BLaER1 treated with 17β-estradiol and CSF1 and Interleukin-3, amounts not matched to agents 10 nM and 100 nM (cell line): ENCODE measurements around the gene ADAP2.
"Not testable (repeated sequence)": the region's sequence is repeated elsewhere in the genome, so short reads cannot be mapped to it uniquely, and the experiment has no call there.

Source experiments
- H3K27ac ChIP-seq, 11 experiments: shearing (Covaris generic); formaldehyde crosslinking; 2 replicates each; pipeline ENCODE4 v1.8.1; 2022
- H3K27me3 ChIP-seq, 11 experiments: shearing (Covaris generic); formaldehyde crosslinking; 2 replicates each; pipeline ENCODE4 v1.8.1; 2022
- H3K36me3 ChIP-seq, 11 experiments: shearing (Covaris generic); formaldehyde crosslinking; 2 replicates each; pipeline ENCODE4 v1.8.1; 2022
- H3K4me1 ChIP-seq, 10 experiments: shearing (Covaris generic); formaldehyde crosslinking; 2 replicates each; pipeline ENCODE4 v1.8.1; 2022
- H3K4me2 ChIP-seq, 11 experiments: shearing (Covaris generic); formaldehyde crosslinking; 2 replicates each; pipeline ENCODE4 v1.8.1; 2022
- H3K4me3 ChIP-seq, 10 experiments: shearing (Covaris generic); formaldehyde crosslinking; 2 replicates each; pipeline ENCODE4 v1.8.1; 2022
- H3K9ac ChIP-seq, 11 experiments: shearing (Covaris generic); formaldehyde crosslinking; 2 replicates each; pipeline ENCODE4 v1.8.1; 2022
- H3K9me3 ChIP-seq, 11 experiments: shearing (Covaris generic); formaldehyde crosslinking; replicated peaks in 1 of 11; 2 replicates each; pipeline ENCODE4 v1.8.1; 2022
- H4K20me1 ChIP-seq, 11 experiments: shearing (Covaris generic); formaldehyde crosslinking; 2 replicates each; pipeline ENCODE4 v1.8.1; 2022
- Cebpa-rat ChIP-seq, 11 experiments: shearing (Covaris generic); IDR thresholded peaks; 2 replicates each; pipeline ENCODE4 v1.8.1; 2022

ADAP2 gene

DNA sequence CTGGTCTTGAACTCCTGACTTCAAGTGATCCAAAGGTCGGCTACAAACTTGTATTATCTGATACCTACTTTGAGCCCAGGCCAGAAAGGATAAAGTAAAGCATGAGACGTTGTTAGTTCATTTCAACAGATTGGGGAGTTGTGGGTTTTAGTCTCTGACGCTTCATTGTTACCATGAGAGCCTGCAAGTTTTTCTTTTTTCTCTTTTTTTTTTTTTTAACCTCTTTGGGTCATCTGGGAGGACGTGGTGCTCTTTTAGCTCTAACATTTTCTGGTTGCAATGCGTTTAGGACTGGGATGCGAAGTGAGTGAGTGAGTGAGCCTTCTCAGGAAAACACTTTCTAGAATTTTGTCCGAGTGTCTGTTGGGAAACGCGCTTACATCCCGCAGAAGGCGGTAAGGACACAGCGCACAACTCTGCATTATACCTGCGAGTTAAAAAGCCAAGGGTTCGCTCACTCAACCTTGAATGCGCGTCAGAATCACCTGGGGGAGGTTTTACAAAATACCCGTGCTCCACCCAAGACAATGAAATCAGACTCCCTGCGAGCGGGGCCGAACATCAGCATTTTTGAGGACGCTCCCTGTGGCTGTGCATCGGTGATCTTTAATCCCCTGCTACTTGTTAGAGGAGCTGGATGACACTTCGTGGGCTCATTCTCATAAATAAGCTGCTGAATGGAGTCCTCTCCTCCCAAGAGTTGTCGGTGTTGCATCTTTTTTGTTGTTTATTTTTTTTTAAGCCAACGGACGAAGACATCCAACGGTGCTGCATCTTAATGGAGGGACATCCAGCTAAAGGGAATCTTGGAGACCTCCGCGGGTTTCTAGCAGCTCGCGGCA, 48.5 kb downstream of the ADAP2 start:
- H4K20me1 ChIP-seq, result no peaks in the 10 kb centered on the region
- H3K27me3 ChIP-seq, result no peaks in the 10 kb centered on the region
- peaks cover 27 to 75% (median 45%) of the 10 kb centered on the region in 10 experiments for H3K4me1 ChIP-seq
- peak overlapping the region; percentile 81 to 98 (median 91) for H3K4me2 ChIP-seq
- peaks cover 19 to 46% (median 30%) of the 10 kb centered on the region in 11 experiments for H3K36me3 ChIP-seq
- peaks cover 22 to 34% (median 29%) of the 10 kb centered on the region in 11 experiments for H3K9me3 ChIP-seq
- TF ChIP-seq Cebpa-rat (IDR thresholded peaks at IDR 0.05), result no peak
- peak overlapping the region; percentile 95 to 100 (median 97) for H3K27ac ChIP-seq
- peak overlapping the region; percentile 68 to 87 (median 74) for H3K4me3 ChIP-seq
- H3K9ac ChIP-seq, result peak overlapping the region; percentile 94 to 100 (median 97)

DNA sequence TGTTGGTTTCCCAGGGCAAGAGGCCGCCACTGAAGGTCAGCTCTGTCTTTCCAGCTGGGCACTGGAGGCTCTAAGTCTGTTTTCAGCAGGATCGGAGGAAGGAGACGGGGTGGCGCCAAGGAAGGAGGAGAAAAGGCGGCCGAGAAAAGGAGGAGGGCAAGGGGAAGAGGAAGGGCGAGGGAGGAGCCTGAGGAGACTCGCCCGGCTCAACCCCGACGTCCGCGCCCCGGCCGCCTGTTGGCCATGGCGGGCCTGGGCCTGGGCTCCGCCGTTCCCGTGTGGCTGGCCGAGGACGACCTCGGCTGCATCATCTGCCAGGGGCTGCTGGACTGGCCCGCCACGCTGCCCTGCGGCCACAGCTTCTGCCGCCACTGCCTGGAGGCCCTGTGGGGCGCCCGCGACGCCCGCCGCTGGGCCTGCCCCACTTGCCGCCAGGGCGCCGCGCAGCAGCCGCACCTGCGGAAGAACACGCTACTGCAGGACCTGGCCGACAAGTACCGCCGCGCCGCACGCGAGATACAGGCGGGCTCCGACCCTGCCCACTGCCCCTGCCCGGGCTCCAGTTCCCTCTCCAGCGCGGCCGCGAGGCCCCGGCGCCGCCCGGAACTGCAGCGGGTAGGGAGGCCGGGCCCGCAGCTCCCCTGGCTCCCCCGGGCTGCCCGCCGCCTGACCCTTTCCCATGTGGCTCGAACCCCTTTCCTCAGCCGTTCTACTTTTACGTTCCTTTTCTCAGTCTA, 49.3 kb downstream of the ADAP2 start, which contains the start of gene RNF135:
Gene RNF135 (plus strand): TSS at position 209 of the 737 bp plus-strand sequence. CDS start 35 bp downstream, at position 244.
- H3K27me3 ChIP-seq, result no peaks in the 10 kb centered on the region
- peaks cover 26 to 47% (median 38%) of the 10 kb centered on the region in 11 experiments for H3K36me3 ChIP-seq
- H3K9me3 ChIP-seq, result peaks cover 30 to 42% (median 37%) of the 10 kb centered on the region in 11 experiments
- peak within 1 kb of the TSS; percentile 68 to 87 (median 74) for H3K4me3 ChIP-seq
- peak within 1 kb of the TSS; percentile 95 to 100 (median 97) for H3K27ac ChIP-seq
- TF ChIP-seq Cebpa-rat (IDR thresholded peaks at IDR 0.05), result no peak
- H3K4me1 ChIP-seq, result peaks cover 27 to 74% (median 45%) of the 10 kb centered on the region in 10 experiments
- H4K20me1 ChIP-seq, result no peaks in the 10 kb centered on the region
- peak within 1 kb of the TSS; percentile 81 to 98 (median 91) for H3K4me2 ChIP-seq
- peak within 1 kb of the TSS; percentile 94 to 100 (median 97) for H3K9ac ChIP-seq

DNA sequence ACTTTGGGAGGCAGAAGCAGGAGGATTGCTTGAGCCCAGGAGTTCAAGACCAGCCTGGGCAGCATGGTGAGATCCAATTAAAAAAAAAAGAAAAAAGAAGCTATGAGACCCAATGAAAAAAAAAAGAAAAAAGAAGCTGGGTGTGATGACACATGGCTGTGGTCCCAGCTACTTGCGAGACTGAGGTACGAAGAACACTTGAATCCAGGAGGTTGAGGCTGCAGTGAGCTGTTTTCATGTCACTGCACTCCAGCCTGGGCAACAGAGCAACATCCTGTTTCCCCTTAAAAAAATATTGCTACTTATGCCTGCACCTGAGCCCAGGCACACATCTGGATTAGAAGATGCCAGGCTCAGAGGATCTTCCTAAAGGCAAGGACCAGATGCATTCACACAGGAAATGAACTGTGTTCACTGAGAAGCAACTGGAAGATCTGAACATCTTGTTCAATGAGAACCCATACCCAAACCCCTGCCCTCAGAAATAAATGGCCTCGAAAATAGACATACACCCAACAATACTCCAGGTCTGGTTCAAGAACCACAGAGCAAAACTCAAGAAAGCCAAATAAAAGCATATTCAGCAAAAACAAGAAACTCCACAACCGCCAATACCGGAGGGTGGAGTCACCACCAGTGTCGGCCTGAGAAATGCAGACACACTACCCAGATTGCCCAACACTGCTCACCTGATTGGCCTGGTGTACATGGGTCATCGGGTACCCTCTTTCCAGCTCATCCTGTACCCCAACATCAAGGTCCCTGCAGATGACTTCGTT, 53.5 kb downstream of the ADAP2 start:
- no peak overlapping the region for H3K9ac ChIP-seq
- no peak for TF ChIP-seq Cebpa-rat (IDR thresholded peaks at IDR 0.05)
- peaks cover 36 to 63% (median 48%) of the 10 kb centered on the region in 11 experiments for H3K9me3 ChIP-seq
- H3K27ac ChIP-seq, result no peak overlapping the region; a peak in 1 of 22 replicates
- no peaks in the 10 kb centered on the region for H3K27me3 ChIP-seq
- peak overlapping the region in 3 of 11 experiments; percentile 40 to 98 (median 41); a peak in 6 of 22 replicates for H3K4me2 ChIP-seq
- peaks cover 10 to 58% (median 18%) of the 10 kb centered on the region in 10 experiments for H3K4me1 ChIP-seq
- peaks cover 34 to 61% (median 49%) of the 10 kb centered on the region in 11 experiments for H3K36me3 ChIP-seq
- peaks cover 0 to 8% (median 0%) of the 10 kb centered on the region in 11 experiments; a peak in 2 of 22 replicates for H4K20me1 ChIP-seq
- no peak overlapping the region for H3K4me3 ChIP-seq

DNA sequence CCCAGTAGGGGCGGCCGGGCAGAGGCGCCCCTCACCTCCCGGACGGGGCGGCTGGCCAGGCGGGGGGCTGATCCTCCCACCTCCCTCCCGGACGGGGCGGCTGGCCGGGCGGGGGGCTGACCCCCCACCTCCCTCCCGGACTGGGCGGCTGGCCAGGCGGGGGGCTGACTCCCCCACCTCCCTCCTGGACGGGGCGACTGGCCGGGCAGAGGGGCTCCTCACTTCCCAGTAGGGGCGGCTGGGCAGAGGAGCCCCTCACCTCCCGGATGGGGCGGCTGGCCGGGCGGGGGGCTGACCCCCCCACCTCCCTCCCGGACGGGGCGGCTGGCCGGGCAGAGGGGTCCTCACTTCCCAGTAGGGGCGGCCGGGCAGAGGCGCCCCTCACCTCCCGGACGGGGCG, 58.2 kb downstream of the ADAP2 start:
- H3K27me3 ChIP-seq, H3K4me3 ChIP-seq, H3K9ac ChIP-seq, H3K27ac ChIP-seq, H3K4me2 ChIP-seq: not testable (repeated sequence)
- Histone ChIP-seq H4K20me1 (peaks cover 0 to 45% (median 10%) of the 10 kb centered on the region in 11 experiments; a peak in 9 of 22 replicates), H3K9me3 (peaks cover 14 to 33% (median 23%) of the 10 kb centered on the region in 11 experiments), H3K4me1 (peaks cover 0 to 45% (median 0%) of the 10 kb centered on the region in 10 experiments; a peak in 3 of 20 replicates), H3K36me3 (peaks cover 25 to 62% (median 40%) of the 10 kb centered on the region in 11 experiments)

DNA sequence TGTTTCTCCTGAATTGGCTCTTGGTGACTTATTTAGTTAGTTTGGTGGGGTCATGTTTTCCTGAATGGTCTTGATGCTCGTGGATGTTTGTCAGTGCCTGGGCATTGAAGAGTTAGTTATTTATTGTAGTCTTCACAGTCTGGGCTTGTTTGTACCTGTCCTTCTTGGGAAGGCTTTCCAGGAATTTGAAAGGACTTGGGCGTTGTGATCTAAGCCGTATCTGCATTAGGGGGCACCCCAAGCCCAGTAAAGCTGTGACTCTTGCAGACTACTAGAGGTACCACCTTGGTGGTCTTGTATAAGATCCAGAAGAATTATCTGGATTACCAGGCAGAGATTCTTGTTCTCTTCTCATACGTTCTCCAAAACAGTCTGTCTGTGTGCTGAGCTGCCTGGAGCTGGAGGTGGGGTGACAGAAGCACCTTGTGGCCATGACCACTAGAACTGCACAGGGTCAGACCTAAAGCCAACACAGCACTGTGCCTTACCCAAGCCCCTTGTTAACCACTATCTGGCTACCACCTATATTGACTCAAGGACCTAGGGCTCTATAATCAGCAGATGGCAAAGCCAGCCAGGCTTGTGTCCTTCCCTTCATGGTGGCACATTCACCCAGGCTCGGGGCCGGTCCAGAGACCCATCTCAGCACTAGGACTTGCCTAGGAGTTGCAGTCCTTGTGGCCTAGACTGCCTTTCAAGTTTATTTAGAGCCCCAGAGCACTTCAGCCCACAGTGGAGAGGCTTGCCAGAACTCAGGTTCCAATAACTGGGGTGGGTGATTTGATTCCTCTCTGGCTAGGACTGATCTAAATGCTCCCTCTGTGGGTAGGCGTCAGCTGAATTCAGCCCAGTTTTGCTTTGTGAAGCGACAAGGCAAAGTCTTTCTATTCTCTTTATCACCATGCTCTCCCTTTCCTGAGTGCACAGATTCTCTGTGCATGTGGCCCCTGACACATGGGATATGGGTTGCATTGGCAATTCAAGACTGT, 60.1 kb downstream of the ADAP2 start:
- Histone ChIP-seq H3K9me3 (peaks cover 0 to 13% (median 8%) of the 10 kb centered on the region in 11 experiments; a peak in 8 of 22 replicates), H3K9ac (peak overlapping the region in 1 of 11 experiments; percentile 37; a peak in 2 of 22 replicates), H3K27ac (peak overlapping the region in 2 of 11 experiments; percentile 17 to 57; a peak in 2 of 22 replicates)

DNA sequence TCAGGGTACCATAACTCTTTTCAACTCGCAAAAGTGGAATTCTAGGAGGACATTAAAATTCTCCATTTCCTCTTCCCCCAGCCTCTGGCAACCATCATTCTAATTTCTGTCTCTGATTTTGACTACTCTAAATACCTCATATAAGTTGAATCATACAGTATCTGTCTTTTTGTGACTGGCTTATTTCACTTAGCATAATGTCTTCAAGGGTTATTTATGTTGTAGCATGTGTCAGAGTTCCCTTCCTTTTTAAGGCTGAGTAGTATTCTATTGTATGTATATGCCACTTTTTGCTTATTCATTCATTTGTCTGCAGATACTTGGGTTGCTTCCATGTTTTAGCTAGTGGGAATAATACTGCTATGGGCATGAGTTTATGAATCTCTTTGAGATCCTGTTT, 61.1 kb downstream of the ADAP2 start:
- H4K20me1 ChIP-seq, result peaks cover 0 to 72% (median 15%) of the 10 kb centered on the region in 11 experiments; a peak in 10 of 22 replicates
- peaks cover 0 to 6% (median under 1%) of the 10 kb centered on the region in 11 experiments; a peak in 7 of 22 replicates for H3K9me3 ChIP-seq
- no peak overlapping the region for H3K4me3 ChIP-seq
- H3K36me3 ChIP-seq, result peaks cover 37 to 63% (median 47%) of the 10 kb centered on the region in 11 experiments
- no peak overlapping the region for H3K4me2 ChIP-seq
- no peak for TF ChIP-seq Cebpa-rat (IDR thresholded peaks at IDR 0.05)
- H3K4me1 ChIP-seq, result peaks cover 0 to 19% (median 0%) of the 10 kb centered on the region in 10 experiments; a peak in 2 of 20 replicates
- no peak overlapping the region for H3K27ac ChIP-seq
- H3K27me3 ChIP-seq, result no peaks in the 10 kb centered on the region
- H3K9ac ChIP-seq, result no peak overlapping the region

More for the DNA sequence above, 60.1 kb downstream of the ADAP2 start:
- Histone ChIP-seq H4K20me1 (peaks cover 0 to 64% (median 11%) of the 10 kb centered on the region in 11 experiments; a peak in 9 of 22 replicates), H3K4me1 (peaks cover 0 to 29% (median 0%) of the 10 kb centered on the region in 10 experiments; a peak in 2 of 20 replicates), H3K4me2 (peak overlapping the region in 2 of 11 experiments; percentile 23 to 24; a peak in 2 of 22 replicates), H3K36me3 (peaks cover 29 to 63% (median 42%) of the 10 kb centered on the region in 11 experiments), H3K27me3 (no peaks in the 10 kb centered on the region), H3K4me3 (no peak overlapping the region)
- no peak for TF ChIP-seq Cebpa-rat (IDR thresholded peaks at IDR 0.05)

DNA sequence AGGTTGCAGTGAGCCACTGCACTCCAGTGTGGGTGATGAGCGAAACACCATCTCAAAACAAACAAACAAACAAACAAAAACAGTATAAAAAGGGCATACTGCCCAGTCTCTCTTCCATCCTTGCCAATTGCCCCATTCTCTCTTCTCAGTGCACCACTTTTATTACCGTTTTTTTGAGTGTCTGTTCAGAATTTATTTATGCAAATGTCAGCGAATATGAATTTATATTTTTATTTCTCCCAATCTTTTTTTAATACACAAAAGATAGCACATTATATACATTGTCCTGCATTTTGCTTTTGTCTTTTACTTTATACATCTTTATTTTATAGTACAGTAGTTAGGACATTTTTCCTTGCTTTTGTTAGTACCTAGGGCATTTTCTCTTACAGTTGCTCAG, 68.7 kb downstream of the ADAP2 start:
- peaks cover 0 to 88% (median 6%) of the 10 kb centered on the region in 11 experiments; a peak in 9 of 22 replicates for H4K20me1 ChIP-seq
- H3K9ac ChIP-seq, result no peak overlapping the region
- H3K4me2 ChIP-seq, result no peak overlapping the region
- no peaks in the 10 kb centered on the region for H3K4me1 ChIP-seq
- H3K9me3 ChIP-seq, result no peaks in the 10 kb centered on the region
- H3K27ac ChIP-seq, result no peak overlapping the region
- H3K4me3 ChIP-seq, result no peak overlapping the region
- no peaks in the 10 kb centered on the region for H3K27me3 ChIP-seq
- H3K36me3 ChIP-seq, result peaks cover 73 to 100% (median 96%) of the 10 kb centered on the region in 11 experiments
- TF ChIP-seq Cebpa-rat (IDR thresholded peaks at IDR 0.05), result no peak
